ENCODE results near the gene ABHD16A.

DNA sequence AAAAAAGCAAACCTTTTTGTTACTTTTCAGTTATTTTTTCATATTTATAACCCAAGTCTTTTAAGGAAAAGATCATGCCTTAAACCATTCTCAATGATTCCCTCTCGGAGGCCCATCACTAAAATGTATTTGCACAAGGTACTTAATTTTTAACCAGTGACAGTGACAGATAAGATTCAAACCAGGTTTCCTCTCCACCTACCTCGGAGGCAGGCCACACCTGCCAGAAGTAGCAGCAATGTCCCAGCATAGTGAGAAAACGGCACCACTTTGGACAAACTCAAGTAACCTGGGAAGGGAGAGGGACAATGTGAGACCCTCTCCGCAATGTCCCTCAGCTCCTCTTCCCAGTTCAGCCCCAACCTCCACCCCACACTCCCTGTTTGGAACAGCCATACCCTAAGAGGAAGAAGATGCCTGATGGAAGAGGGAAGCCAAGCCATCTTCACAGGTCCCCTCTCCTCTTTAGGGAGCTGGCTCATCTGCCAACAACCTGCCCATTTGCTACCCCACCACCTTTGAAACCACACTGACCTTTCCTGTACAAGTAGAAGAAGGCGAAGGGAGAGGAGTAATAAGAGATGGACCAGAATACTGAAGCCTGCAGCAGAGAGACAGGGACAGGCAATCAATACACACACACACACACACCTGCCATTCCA is 2.3 kb downstream of the ABHD16A start:
- TF ChIP-seq CTCF (IDR thresholded peaks at IDR 0.05): no peak
- no peak for TF ChIP-seq REST (IDR thresholded peaks at IDR 0.05; ENCODE audit: insufficient read depth in 1 of 2, low read depth in 2 of 2, low read length in 1 of 2)

All from Panc1 (cell line).